GM06990 (cell line): ENCODE data around the gene MAD1L1.

Experiments used
- DNase-seq: peaks from one replicate; pipeline ENCODE4 v3.0.0-alpha.2; 2011; ENCODE audit not compliant: insufficient read length; ENCODE audit errors: extremely low read depth
- H3K27me3 ChIP-seq: replicated peaks from 2 replicates; pipeline ENCODE4 v1.6.0; 2011; ENCODE audit warnings: low read length; ENCODE audit not compliant: control insufficient read depth, insufficient read depth
- H3K36me3 ChIP-seq: 2 replicates; pipeline ENCODE4 v1.5.1; 2011; ENCODE audit warnings: low read length; ENCODE audit not compliant: control insufficient read depth, insufficient read depth
- H3K4me3 ChIP-seq: replicated peaks from 2 replicates; pipeline ENCODE4 v1.5.1; 2011; ENCODE audit warnings: low read depth, mild to moderate bottlenecking, control low read depth, low read length
- CTCF ChIP-seq: IDR thresholded peaks from 2 replicates; pipeline ENCODE4 v1.5.1; 2011; ENCODE audit warnings: low read length, control low read depth, mild to moderate bottlenecking, inconsistent platforms; ENCODE audit not compliant: insufficient read depth, poor library complexity, severe bottlenecking

MAD1L1 gene

GRCh38 chr7:2222516-2222915 is 10.2 kb downstream of the MAD1L1 start:
- no peaks in the 10 kb centered on the region for H3K27me3 ChIP-seq
- H3K36me3 ChIP-seq, result peaks cover 54% of the 10 kb centered on the region
- no peak for TF ChIP-seq CTCF
- no peak overlapping the region for H3K4me3 ChIP-seq
- no peak for DNase-seq

GRCh38 chr7:2220954-2221353 is 11.8 kb downstream of the MAD1L1 start:
- TF ChIP-seq CTCF, result no peak
- Histone ChIP-seq H3K27me3 (no peaks in the 10 kb centered on the region), H3K4me3 (no peak overlapping the region), H3K36me3 (peaks cover 59% of the 10 kb centered on the region)
- DNase-seq, result no peak

- Histone ChIP-seq H3K36me3 (peaks cover 61% of the 10 kb centered on the region), H3K4me3 (no peak overlapping the region), H3K27me3 (no peaks in the 10 kb centered on the region)
- TF ChIP-seq CTCF, result no peak
- no peak for DNase-seq
These were observed 12.2 kb downstream of the MAD1L1 start for GRCh38 chr7:2220506-2220905.

GRCh38 chr7:2220030-2220429 is 12.7 kb downstream of the MAD1L1 start:
- Histone ChIP-seq H3K4me3 (no peak overlapping the region), H3K36me3 (peaks cover 60% of the 10 kb centered on the region), H3K27me3 (no peaks in the 10 kb centered on the region)
- no peak for TF ChIP-seq CTCF
- no peak for DNase-seq

- Histone ChIP-seq H3K27me3 (no peaks in the 10 kb centered on the region), H3K36me3 (peaks cover 59% of the 10 kb centered on the region), H3K4me3 (no peak overlapping the region)
- no peak for DNase-seq
- no peak for TF ChIP-seq CTCF
These were observed 13.1 kb downstream of the MAD1L1 start for GRCh38 chr7:2219606-2220005.

GRCh38 chr7:2219136-2219535 is 13.6 kb downstream of the MAD1L1 start:
- TF ChIP-seq CTCF, result no peak
- Histone ChIP-seq H3K36me3 (peaks cover 59% of the 10 kb centered on the region), H3K27me3 (no peaks in the 10 kb centered on the region), H3K4me3 (no peak overlapping the region)
- no peak for DNase-seq
